HepG2 (cell line): ENCODE measurements around the gene C1QTNF12. TPM values are rescaled to one million over a fixed set of nuclear protein-coding genes. Genes with fewer than 3 reads are reported as not detected.

Experiments
- ARHGAP35 ChIP-seq: sonication (generic); formaldehyde crosslinking; IDR thresholded peaks from 2 replicates; pipeline ENCODE4 v1.9.0; 2022; ENCODE audit warnings: mild to moderate bottlenecking, inconsistent platforms, moderate library complexity, missing genetic modification reagents, borderline replicate concordance
- CHD2 ChIP-seq: IDR thresholded peaks from 2 replicates; pipeline ENCODE4 v1.6.1; 2011; ENCODE audit warnings: low read depth, low read length, improper control_type of control experiment
- NFIB ChIP-seq: sonication (generic); formaldehyde crosslinking; IDR thresholded peaks from 2 replicates; pipeline ENCODE4 v1.9.0; 2021; ENCODE audit warnings: missing genetic modification reagents, mild to moderate bottlenecking, borderline replicate concordance
- PHF5A ChIP-seq: IDR thresholded peaks from one replicate; pipeline ENCODE4 v1.6.1; 2018; ENCODE audit warnings: low read depth, missing genetic modification reagents; ENCODE audit not compliant: unreplicated experiment
- RFX1 ChIP-seq: fragments of 450-650 bp; IDR thresholded peaks from 2 replicates; pipeline ENCODE4 v1.6.1; 2017
- SRF ChIP-seq: IDR thresholded peaks from 2 replicates; pipeline ENCODE4 v1.6.1; 2011; ENCODE audit warnings: mild to moderate bottlenecking, low read depth, low read length, moderate library complexity
- ZKSCAN5 ChIP-seq: sonication (generic); formaldehyde crosslinking; IDR thresholded peaks from 2 replicates; pipeline ENCODE4 v1.5.1; 2020; ENCODE audit warnings: mild to moderate bottlenecking, missing genetic modification reagents
- ZNF382 ChIP-seq: sonication (generic); formaldehyde crosslinking; IDR thresholded peaks from 2 replicates; pipeline ENCODE4 v1.5.0; 2020; ENCODE audit warnings: missing genetic modification reagents, mild to moderate bottlenecking, borderline replicate concordance
- ZNF572 ChIP-seq: sonication (generic); formaldehyde crosslinking; IDR thresholded peaks from 2 replicates; pipeline ENCODE4 v1.5.1; 2020; ENCODE audit warnings: mild to moderate bottlenecking, missing genetic modification reagents
- ZNF709 ChIP-seq: sonication (generic); formaldehyde crosslinking; IDR thresholded peaks from 2 replicates; pipeline ENCODE4 v1.5.0; 2020; ENCODE audit warnings: mild to moderate bottlenecking, missing genetic modification reagents
- polyA plus RNA-seq, 8 experiments: library from polyadenylated mRNA; depleted of rRNA in 3 of 8; stranded (reverse) in 7 of 8; unstranded in 1 of 8; fragments of >200 nt; fragmentation: Illumina TruSeq in 4 of 8; extraction: Trizol in 4 of 8; gene quantifications; 2 replicates each; pipeline versions ENCODE4 v1.2.1 to v1.2.3, GENCODE V29; 2011 to 2016; ENCODE audit warnings: low read depth in 4 of 8, missing spikeins in 1 of 8, mixed read lengths in 1 of 8; ENCODE audit not compliant: insufficient read depth in 1 of 8
- total RNA-seq, 5 experiments: library from RNA; depleted of rRNA; stranded (reverse); fragments of >200 nt; fragmentation: Illumina TruSeq; extraction: Trizol; gene quantifications; 2 replicates each; pipeline ENCODE4 v1.2.3, GENCODE V29; 2016; ENCODE audit warnings: low read depth in 1 of 5
- TF ChIP-seq, protein P1 (sequence below): IDR thresholded peaks from 2 replicates; pipeline ENCODE4 v1.6.1; 2018; ENCODE audit warnings: missing genetic modification reagents, mild to moderate bottlenecking, missing compliant biosample characterization
- TF ChIP-seq, protein P2 (sequence below): IDR thresholded peaks from 2 replicates; pipeline ENCODE4 v1.6.1; 2012; ENCODE audit warnings: low read length, improper control_type of control experiment
- TF ChIP-seq, protein P3 (sequence below): IDR thresholded peaks from 2 replicates; pipeline ENCODE4 v1.6.1; 2016; ENCODE audit warnings: missing genetic modification reagents, missing compliant biosample characterization
- TF ChIP-seq, protein P4 (sequence below): sonication (generic); formaldehyde crosslinking; IDR thresholded peaks from 2 replicates; pipeline ENCODE4 v1.4.0; 2020; ENCODE audit warnings: mild to moderate bottlenecking, missing genetic modification reagents
- TF ChIP-seq, protein P5 (sequence below): sonication (generic); formaldehyde crosslinking; IDR thresholded peaks from 2 replicates; pipeline ENCODE4 v1.4.0; 2020; ENCODE audit warnings: missing genetic modification reagents, borderline replicate concordance
- TF ChIP-seq, protein P6 (sequence below): sonication (generic); formaldehyde crosslinking; IDR thresholded peaks from 2 replicates; pipeline ENCODE4 v1.5.0; 2020; ENCODE audit warnings: missing genetic modification reagents

The C1QTNF12 gene
- total and polyA plus RNA-seq, 2 of the 13 experiments (the other 11 are each of a cell fraction or from before 2014, with no cell fraction given) = 0.18 to 0.64 TPM

DNA sequence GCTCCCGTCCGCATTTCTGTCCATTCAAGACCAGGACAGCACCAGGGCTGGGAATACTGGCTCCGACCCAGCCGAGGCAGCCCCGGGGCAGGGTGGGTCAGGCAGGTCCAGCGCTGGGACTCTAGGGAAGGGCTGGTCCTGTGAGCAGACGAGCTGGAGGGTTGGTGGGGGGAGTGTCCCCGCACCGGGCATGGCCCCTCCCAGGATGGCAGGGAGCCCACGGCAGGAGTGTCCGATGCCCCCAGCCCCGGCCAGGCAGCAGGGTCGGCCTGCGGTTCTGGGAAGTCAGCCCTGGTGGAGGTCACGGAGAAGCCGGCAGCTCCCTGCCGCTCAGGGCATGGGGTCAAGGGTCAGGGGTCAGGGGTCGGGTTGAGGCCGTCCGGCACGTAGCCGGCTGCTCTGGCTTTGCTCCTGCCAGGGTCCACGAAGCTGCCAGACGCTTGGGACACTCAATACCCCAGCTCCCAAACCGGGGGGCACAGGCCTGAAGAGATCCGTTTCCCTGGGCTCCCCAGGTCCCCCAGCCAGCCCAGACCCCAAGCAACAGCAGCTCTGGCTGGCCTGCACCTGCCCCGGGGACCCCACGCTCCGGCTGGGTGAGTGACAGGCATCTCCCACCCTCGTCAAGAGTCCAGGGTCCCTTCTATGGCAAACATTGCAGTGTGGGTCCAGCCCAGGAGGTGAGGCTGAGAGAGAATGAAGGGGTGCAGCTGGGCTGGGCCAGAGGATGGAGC is 6.7 kb downstream of the C1QTNF12 start (continued):
- TF ChIP-seq, protein P1, sequence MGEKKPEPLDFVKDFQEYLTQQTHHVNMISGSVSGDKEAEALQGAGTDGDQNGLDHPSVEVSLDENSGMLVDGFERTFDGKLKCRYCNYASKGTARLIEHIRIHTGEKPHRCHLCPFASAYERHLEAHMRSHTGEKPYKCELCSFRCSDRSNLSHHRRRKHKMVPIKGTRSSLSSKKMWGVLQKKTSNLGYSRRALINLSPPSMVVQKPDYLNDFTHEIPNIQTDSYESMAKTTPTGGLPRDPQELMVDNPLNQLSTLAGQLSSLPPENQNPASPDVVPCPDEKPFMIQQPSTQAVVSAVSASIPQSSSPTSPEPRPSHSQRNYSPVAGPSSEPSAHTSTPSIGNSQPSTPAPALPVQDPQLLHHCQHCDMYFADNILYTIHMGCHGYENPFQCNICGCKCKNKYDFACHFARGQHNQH (CRISPR knock-in tag) = no peak
- TF ChIP-seq RFX1 (no peak), ZNF709 (peak; percentile 64; the same call in 1 of the 2 replicates), PHF5A (CRISPR knock-in tag) (no peak), ZNF382 (CRISPR knock-in tag) (no peak), ZKSCAN5 (CRISPR knock-in tag) (peak; percentile 82; the same call in 1 of the 2 replicates), ARHGAP35 (CRISPR knock-in tag) (peak; percentile 55; the same call in 1 of the 2 replicates), NFIB (CRISPR knock-in tag) (no peak), ZNF572 (no peak), CHD2 (no peak), SRF (no peak)
- TF ChIP-seq, protein P2, sequence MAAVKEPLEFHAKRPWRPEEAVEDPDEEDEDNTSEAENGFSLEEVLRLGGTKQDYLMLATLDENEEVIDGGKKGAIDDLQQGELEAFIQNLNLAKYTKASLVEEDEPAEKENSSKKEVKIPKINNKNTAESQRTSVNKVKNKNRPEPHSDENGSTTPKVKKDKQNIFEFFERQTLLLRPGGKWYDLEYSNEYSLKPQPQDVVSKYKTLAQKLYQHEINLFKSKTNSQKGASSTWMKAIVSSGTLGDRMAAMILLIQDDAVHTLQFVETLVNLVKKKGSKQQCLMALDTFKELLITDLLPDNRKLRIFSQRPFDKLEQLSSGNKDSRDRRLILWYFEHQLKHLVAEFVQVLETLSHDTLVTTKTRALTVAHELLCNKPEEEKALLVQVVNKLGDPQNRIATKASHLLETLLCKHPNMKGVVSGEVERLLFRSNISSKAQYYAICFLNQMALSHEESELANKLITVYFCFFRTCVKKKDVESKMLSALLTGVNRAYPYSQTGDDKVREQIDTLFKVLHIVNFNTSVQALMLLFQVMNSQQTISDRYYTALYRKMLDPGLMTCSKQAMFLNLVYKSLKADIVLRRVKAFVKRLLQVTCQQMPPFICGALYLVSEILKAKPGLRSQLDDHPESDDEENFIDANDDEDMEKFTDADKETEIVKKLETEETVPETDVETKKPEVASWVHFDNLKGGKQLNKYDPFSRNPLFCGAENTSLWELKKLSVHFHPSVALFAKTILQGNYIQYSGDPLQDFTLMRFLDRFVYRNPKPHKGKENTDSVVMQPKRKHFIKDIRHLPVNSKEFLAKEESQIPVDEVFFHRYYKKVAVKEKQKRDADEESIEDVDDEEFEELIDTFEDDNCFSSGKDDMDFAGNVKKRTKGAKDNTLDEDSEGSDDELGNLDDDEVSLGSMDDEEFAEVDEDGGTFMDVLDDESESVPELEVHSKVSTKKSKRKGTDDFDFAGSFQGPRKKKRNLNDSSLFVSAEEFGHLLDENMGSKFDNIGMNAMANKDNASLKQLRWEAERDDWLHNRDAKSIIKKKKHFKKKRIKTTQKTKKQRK = no peak
- TF ChIP-seq, protein P3, sequence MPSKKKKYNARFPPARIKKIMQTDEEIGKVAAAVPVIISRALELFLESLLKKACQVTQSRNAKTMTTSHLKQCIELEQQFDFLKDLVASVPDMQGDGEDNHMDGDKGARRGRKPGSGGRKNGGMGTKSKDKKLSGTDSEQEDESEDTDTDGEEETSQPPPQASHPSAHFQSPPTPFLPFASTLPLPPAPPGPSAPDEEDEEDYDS (CRISPR knock-in tag) = no peak; the same call in 1 of the 2 replicates
- TF ChIP-seq, protein P4, sequence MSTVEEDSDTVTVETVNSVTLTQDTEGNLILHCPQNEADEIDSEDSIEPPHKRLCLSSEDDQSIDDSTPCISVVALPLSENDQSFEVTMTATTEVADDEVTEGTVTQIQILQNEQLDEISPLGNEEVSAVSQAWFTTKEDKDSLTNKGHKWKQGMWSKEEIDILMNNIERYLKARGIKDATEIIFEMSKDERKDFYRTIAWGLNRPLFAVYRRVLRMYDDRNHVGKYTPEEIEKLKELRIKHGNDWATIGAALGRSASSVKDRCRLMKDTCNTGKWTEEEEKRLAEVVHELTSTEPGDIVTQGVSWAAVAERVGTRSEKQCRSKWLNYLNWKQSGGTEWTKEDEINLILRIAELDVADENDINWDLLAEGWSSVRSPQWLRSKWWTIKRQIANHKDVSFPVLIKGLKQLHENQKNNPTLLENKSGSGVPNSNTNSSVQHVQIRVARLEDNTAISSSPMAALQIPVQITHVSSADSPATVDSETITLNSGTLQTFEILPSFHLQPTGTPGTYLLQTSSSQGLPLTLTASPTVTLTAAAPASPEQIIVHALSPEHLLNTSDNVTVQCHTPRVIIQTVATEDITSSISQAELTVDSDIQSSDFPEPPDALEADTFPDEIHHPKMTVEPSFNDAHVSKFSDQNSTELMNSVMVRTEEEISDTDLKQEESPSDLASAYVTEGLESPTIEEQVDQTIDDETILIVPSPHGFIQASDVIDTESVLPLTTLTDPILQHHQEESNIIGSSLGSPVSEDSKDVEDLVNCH (CRISPR knock-in tag) = no peak
- TF ChIP-seq, protein P5, sequence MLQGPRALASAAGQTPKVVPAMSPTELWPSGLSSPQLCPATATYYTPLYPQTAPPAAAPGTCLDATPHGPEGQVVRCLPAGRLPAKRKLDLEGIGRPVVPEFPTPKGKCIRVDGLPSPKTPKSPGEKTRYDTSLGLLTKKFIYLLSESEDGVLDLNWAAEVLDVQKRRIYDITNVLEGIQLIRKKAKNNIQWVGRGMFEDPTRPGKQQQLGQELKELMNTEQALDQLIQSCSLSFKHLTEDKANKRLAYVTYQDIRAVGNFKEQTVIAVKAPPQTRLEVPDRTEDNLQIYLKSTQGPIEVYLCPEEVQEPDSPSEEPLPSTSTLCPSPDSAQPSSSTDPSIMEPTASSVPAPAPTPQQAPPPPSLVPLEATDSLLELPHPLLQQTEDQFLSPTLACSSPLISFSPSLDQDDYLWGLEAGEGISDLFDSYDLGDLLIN (CRISPR knock-in tag) = 0 out of 2 replicates have a peak, but pooled peaks have one; percentile 43
- TF ChIP-seq, protein P6, sequence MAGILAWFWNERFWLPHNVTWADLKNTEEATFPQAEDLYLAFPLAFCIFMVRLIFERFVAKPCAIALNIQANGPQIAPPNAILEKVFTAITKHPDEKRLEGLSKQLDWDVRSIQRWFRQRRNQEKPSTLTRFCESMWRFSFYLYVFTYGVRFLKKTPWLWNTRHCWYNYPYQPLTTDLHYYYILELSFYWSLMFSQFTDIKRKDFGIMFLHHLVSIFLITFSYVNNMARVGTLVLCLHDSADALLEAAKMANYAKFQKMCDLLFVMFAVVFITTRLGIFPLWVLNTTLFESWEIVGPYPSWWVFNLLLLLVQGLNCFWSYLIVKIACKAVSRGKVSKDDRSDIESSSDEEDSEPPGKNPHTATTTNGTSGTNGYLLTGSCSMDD = no peak
